DOHH2 (cell line): ENCODE data around the gene ARHGAP1.

ENCODE experiments used
- H3F3A ChIP-seq: fragments of 200-600 bp; sonication (generic), shearing (Covaris generic); 2 replicates; pipeline ENCODE4 v1.6.0; 2016; ENCODE audit warnings: antibody characterized with exemption, mild to moderate bottlenecking; ENCODE audit not compliant: control insufficient read depth, insufficient read depth
- H3K27ac ChIP-seq: fragments of 200-600 bp; sonication (generic); 2 replicates; pipeline ENCODE4 v1.5.1; 2014; ENCODE audit warnings: low read depth, mild to moderate bottlenecking, low read length, moderate library complexity
- H3K27me3 ChIP-seq: fragments of 200-600 bp; sonication (generic); 2 replicates; pipeline ENCODE4 v1.6.1; 2014; ENCODE audit warnings: mild to moderate bottlenecking, low read length, mixed read lengths; ENCODE audit not compliant: control insufficient read depth
- H3K36me3 ChIP-seq: fragments of 200-600 bp; sonication (generic); 2 replicates; pipeline ENCODE4 v1.6.1; 2014; ENCODE audit warnings: mild to moderate bottlenecking, low read length, moderate library complexity, mixed read lengths; ENCODE audit not compliant: control insufficient read depth
- H3K4me1 ChIP-seq: fragments of 200-600 bp; sonication (generic); 2 replicates; pipeline ENCODE4 v1.6.1; 2014; ENCODE audit warnings: mild to moderate bottlenecking, low read length, mixed read lengths; ENCODE audit not compliant: control insufficient read depth
- H3K4me2 ChIP-seq: fragments of 200-600 bp; sonication (generic); 2 replicates; pipeline ENCODE4 v1.6.0; 2014; ENCODE audit warnings: mild to moderate bottlenecking, low read length, moderate library complexity
- H3K4me3 ChIP-seq: fragments of 200-600 bp; sonication (generic); 2 replicates; pipeline ENCODE4 v1.5.1; 2014; ENCODE audit warnings: mild to moderate bottlenecking, low read length, mixed read lengths
- H3K79me2 ChIP-seq: fragments of 200-600 bp; sonication (generic); 2 replicates; pipeline ENCODE4 v1.6.1; 2014; ENCODE audit warnings: mild to moderate bottlenecking, low read length, mixed read lengths; ENCODE audit not compliant: control insufficient read depth
- H3K9me2 ChIP-seq: fragments of 200-600 bp; sonication (generic); replicated peaks from 2 replicates; pipeline ENCODE4 v1.6.1; 2014; ENCODE audit warnings: mild to moderate bottlenecking, low read length, mixed read lengths; ENCODE audit not compliant: control insufficient read depth
- H3K9me3 ChIP-seq: fragments of 200-600 bp; sonication (generic); 2 replicates; pipeline ENCODE4 v1.6.1; 2014; ENCODE audit warnings: antibody characterized with exemption, low read length, mixed read lengths; ENCODE audit not compliant: control insufficient read depth, insufficient read depth
- H4K20me1 ChIP-seq: fragments of 200-600 bp; sonication (generic); 2 replicates; pipeline ENCODE4 v1.6.0; 2014; ENCODE audit warnings: low read depth, mild to moderate bottlenecking, antibody characterized with exemption, low read length, moderate library complexity; ENCODE audit not compliant: control insufficient read depth, insufficient read depth
- CTCF ChIP-seq: fragments of 200-600 bp; sonication (generic); IDR thresholded peaks from one replicate; pipeline ENCODE4 v1.5.1; 2014; ENCODE audit warnings: antibody characterized with exemption, mild to moderate bottlenecking, low read depth, low read length; ENCODE audit not compliant: poor library complexity, severe bottlenecking
- EZH2phosphoT487 ChIP-seq: fragments of 200-600 bp; sonication (generic); IDR thresholded peaks from 2 replicates; pipeline ENCODE4 v1.6.1; 2017; ENCODE audit warnings: borderline replicate concordance, mild to moderate bottlenecking, antibody characterized with exemption, low read length, moderate library complexity, mixed read lengths

ARHGAP1 gene

GRCh38 chr11:46745328-46745727 is 44.9 kb upstream of the ARHGAP1 start:
- no peak overlapping the region for H3K4me2 ChIP-seq
- no peaks in the 10 kb centered on the region for H3K9me2 ChIP-seq
- H3F3A ChIP-seq = no peaks in the 10 kb centered on the region
- H3K9me3 ChIP-seq = no peaks in the 10 kb centered on the region
- no peak overlapping the region for H3K4me3 ChIP-seq
- no peaks in the 10 kb centered on the region for H3K79me2 ChIP-seq
- no peaks in the 10 kb centered on the region for H3K4me1 ChIP-seq
- peaks cover 80% of the 10 kb centered on the region for H3K36me3 ChIP-seq
- TF ChIP-seq EZH2phosphoT487 (no peak), CTCF (no peak)
- no peaks in the 10 kb centered on the region for H4K20me1 ChIP-seq
- no peak overlapping the region for H3K27ac ChIP-seq
- no peaks in the 10 kb centered on the region for H3K27me3 ChIP-seq

- Histone ChIP-seq H3K4me2 (no peak overlapping the region), H3K36me3 (peaks cover 73% of the 10 kb centered on the region), H3K9me2 (no peaks in the 10 kb centered on the region), H3K79me2 (no peaks in the 10 kb centered on the region), H3K4me3 (no peak overlapping the region), H3K27ac (no peak overlapping the region), H3F3A (no peaks in the 10 kb centered on the region), H4K20me1 (no peaks in the 10 kb centered on the region), H3K9me3 (no peaks in the 10 kb centered on the region), H3K4me1 (no peaks in the 10 kb centered on the region), H3K27me3 (no peaks in the 10 kb centered on the region)
- TF ChIP-seq CTCF = no peak
- TF ChIP-seq EZH2phosphoT487 = no peak
Measured at GRCh38 chr11:46743693-46744339, 43.4 kb upstream of the ARHGAP1 start.

- TF ChIP-seq CTCF (no peak), EZH2phosphoT487 (no peak)
- no peaks in the 10 kb centered on the region for H3K9me2 ChIP-seq
- no peaks in the 10 kb centered on the region for H3K27me3 ChIP-seq
- no peak overlapping the region for H3K4me2 ChIP-seq
- no peaks in the 10 kb centered on the region for H3K4me1 ChIP-seq
- H3K4me3 ChIP-seq = no peak overlapping the region
- no peaks in the 10 kb centered on the region for H4K20me1 ChIP-seq
- H3K79me2 ChIP-seq = no peaks in the 10 kb centered on the region
- H3K36me3 ChIP-seq = peaks cover 70% of the 10 kb centered on the region
- H3K27ac ChIP-seq = no peak overlapping the region
- H3F3A ChIP-seq = no peaks in the 10 kb centered on the region
- no peaks in the 10 kb centered on the region for H3K9me3 ChIP-seq
Measured at GRCh38 chr11:46743043-46743442, 42.6 kb upstream of the ARHGAP1 start.
